ENCODE results near the gene ZNF408. TPM values are rescaled to one million over a fixed set of nuclear protein-coding genes. Genes with fewer than 3 reads are reported as not detected.
A peak's percentile ranks its signal among the peaks of the same experiment; 100 is the strongest.

Gene ZNF408
- total and polyA plus RNA-seq, 2 of the 13 experiments (the other 11 are each of a cell fraction or from before 2014, with no cell fraction given) = 11.2 to 12.5 TPM

DNA sequence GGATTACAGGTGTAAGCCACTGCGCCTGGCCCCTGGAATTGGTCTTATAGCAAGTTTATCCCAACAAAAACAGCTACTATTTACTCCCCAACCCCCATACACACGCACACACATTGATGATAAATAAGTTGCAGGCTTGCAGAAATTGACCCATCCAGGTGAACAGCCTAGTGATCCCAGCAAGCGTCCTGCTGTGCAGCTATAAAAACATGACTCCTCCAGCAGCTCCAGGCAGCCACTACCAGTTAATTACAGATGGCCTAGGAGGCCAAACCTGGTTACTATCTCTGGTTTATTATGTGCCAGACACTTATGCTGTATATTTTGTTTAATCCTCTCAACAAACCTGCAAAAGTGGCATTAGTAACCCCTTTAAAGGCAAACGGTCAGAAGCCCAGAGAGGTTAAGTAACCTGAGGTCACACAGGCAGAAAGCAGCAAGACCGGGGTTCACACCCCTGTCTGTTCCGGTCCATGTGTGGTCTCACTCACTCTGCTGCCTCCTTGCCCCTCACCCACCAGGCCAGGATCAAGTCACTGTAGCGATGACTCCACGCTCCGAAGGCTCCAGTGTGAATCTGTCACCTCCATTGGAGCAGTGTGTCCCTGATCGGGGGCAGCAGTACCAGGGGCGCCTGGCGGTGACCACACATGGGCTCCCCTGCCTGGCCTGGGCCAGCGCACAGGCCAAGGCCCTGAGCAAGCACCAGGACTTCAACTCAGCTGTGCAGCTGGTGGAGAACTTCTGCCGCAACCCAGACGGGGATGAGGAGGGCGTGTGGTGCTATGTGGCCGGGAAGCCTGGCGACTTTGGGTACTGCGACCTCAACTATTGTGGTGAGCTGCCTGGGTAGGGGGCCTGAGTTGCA lies 24.7 kb downstream of the ZNF408 start (continued):
- TF ChIP-seq, protein P1, sequence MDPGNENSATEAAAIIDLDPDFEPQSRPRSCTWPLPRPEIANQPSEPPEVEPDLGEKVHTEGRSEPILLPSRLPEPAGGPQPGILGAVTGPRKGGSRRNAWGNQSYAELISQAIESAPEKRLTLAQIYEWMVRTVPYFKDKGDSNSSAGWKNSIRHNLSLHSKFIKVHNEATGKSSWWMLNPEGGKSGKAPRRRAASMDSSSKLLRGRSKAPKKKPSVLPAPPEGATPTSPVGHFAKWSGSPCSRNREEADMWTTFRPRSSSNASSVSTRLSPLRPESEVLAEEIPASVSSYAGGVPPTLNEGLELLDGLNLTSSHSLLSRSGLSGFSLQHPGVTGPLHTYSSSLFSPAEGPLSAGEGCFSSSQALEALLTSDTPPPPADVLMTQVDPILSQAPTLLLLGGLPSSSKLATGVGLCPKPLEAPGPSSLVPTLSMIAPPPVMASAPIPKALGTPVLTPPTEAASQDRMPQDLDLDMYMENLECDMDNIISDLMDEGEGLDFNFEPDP (CRISPR knock-in tag; conservative IDR thresholded peaks at IDR 0.05) = no peak
- no peak for TF ChIP-seq MAFF (IDR thresholded peaks at IDR 0.05; ENCODE audit: low read depth, low read length)
- TF ChIP-seq NPAS2 (CRISPR knock-in tag; IDR thresholded peaks at IDR 0.05; ENCODE audit: borderline replicate concordance) = no peak
- no peak for TF ChIP-seq ZMAT3 (CRISPR knock-in tag; conservative IDR thresholded peaks at IDR 0.05)
- TF ChIP-seq, protein P2, sequence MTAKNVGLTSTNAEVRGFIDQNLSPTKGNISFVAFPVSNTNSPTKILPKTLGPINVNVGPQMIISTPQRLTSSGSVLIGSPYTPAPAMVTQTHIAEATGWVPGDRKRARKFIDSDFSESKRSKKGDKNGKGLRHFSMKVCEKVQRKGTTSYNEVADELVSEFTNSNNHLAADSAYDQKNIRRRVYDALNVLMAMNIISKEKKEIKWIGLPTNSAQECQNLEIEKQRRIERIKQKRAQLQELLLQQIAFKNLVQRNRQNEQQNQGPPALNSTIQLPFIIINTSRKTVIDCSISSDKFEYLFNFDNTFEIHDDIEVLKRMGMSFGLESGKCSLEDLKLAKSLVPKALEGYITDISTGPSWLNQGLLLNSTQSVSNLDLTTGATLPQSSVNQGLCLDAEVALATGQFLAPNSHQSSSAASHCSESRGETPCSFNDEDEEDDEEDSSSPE (CRISPR knock-in tag; IDR thresholded peaks at IDR 0.05) = no peak
- TF ChIP-seq, protein P3, sequence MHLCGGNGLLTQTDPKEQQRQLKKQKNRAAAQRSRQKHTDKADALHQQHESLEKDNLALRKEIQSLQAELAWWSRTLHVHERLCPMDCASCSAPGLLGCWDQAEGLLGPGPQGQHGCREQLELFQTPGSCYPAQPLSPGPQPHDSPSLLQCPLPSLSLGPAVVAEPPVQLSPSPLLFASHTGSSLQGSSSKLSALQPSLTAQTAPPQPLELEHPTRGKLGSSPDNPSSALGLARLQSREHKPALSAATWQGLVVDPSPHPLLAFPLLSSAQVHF (CRISPR knock-in tag; IDR thresholded peaks at IDR 0.05) = no peak
- TF ChIP-seq, protein P4, sequence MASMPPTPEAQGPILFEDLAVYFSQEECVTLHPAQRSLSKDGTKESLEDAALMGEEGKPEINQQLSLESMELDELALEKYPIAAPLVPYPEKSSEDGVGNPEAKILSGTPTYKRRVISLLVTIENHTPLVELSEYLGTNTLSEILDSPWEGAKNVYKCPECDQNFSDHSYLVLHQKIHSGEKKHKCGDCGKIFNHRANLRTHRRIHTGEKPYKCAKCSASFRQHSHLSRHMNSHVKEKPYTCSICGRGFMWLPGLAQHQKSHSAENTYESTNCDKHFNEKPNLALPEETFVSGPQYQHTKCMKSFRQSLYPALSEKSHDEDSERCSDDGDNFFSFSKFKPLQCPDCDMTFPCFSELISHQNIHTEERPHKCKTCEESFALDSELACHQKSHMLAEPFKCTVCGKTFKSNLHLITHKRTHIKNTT (CRISPR knock-in tag; IDR thresholded peaks at IDR 0.05) = no peak
- TF ChIP-seq, protein P5, sequence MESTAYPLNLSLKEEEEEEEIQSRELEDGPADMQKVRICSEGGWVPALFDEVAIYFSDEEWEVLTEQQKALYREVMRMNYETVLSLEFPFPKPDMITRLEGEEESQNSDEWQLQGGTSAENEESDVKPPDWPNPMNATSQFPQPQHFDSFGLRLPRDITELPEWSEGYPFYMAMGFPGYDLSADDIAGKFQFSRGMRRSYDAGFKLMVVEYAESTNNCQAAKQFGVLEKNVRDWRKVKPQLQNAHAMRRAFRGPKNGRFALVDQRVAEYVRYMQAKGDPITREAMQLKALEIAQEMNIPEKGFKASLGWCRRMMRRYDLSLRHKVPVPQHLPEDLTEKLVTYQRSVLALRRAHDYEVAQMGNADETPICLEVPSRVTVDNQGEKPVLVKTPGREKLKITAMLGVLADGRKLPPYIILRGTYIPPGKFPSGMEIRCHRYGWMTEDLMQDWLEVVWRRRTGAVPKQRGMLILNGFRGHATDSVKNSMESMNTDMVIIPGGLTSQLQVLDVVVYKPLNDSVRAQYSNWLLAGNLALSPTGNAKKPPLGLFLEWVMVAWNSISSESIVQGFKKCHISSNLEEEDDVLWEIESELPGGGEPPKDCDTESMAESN (CRISPR knock-in tag; conservative IDR thresholded peaks at IDR 0.05) = 0 out of 2 replicates have a peak, but pooled peaks have one; percentile 37
- no peak for TF ChIP-seq JARID2 (CRISPR knock-in tag; IDR thresholded peaks at IDR 0.05; ENCODE audit: insufficient replicate concordance)
- TF ChIP-seq RCOR2 (CRISPR knock-in tag; IDR thresholded peaks at IDR 0.05) = no peak
- TF ChIP-seq NONO (IDR thresholded peaks at IDR 0.05) = no peak
- TF ChIP-seq NONO (CRISPR knock-in tag; conservative IDR thresholded peaks at IDR 0.05) = peak; percentile 50; the same call in 1 of the 2 replicates
- TF ChIP-seq, protein P6, sequence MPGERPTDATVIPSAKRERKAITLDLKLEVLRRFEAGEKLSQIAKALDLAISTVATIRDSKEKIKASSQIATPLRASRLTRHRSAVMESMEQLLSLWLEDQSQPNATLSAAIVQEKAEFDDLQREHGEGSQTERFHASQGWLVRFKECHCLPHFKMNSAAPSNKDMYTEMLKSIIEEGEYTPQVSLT (CRISPR knock-in tag; IDR thresholded peaks at IDR 0.05; ENCODE audit: borderline replicate concordance, low read depth) = no peak
- TF ChIP-seq AGO2 (optimal IDR thresholded peaks at IDR 0.05; ENCODE audit: low read depth, low read length) = peak; percentile 98
- no peak for TF ChIP-seq SOX13 (IDR thresholded peaks at IDR 0.05)
- TF ChIP-seq SOX13 (CRISPR knock-in tag; conservative IDR thresholded peaks at IDR 0.05 in 1 of 2, IDR thresholded peaks at IDR 0.05 in 1 of 2) = no peak
- TF ChIP-seq ZNF672 (CRISPR knock-in tag; IDR thresholded peaks at IDR 0.05) = no peak
- TF ChIP-seq, protein P7, sequence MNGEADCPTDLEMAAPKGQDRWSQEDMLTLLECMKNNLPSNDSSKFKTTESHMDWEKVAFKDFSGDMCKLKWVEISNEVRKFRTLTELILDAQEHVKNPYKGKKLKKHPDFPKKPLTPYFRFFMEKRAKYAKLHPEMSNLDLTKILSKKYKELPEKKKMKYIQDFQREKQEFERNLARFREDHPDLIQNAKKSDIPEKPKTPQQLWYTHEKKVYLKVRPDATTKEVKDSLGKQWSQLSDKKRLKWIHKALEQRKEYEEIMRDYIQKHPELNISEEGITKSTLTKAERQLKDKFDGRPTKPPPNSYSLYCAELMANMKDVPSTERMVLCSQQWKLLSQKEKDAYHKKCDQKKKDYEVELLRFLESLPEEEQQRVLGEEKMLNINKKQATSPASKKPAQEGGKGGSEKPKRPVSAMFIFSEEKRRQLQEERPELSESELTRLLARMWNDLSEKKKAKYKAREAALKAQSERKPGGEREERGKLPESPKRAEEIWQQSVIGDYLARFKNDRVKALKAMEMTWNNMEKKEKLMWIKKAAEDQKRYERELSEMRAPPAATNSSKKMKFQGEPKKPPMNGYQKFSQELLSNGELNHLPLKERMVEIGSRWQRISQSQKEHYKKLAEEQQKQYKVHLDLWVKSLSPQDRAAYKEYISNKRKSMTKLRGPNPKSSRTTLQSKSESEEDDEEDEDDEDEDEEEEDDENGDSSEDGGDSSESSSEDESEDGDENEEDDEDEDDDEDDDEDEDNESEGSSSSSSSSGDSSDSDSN (CRISPR knock-in tag; IDR thresholded peaks at IDR 0.05) = no peak
- TF ChIP-seq ATF1 (CRISPR knock-in tag; IDR thresholded peaks at IDR 0.05) = no peak
- no peak for TF ChIP-seq SRF (IDR thresholded peaks at IDR 0.05; ENCODE audit: low read depth, low read length)
